Adrenal gland (tissue), 12 donors: ENCODE measurements around the gene C11orf71. TPM values are rescaled to one million over a fixed set of nuclear protein-coding genes. Genes with fewer than 3 reads are reported as not detected.

Source experiments
- DNase-seq, 7 donors: peaks; one replicate each; pipeline ENCODE4 v3.0.0-alpha.2; 2019 to 2020
- H3K27ac ChIP-seq, 5 donors: fragments of 200-600 bp; sonication (generic) in 4 of 5; 1 replicate in 3 of 5; 2 replicates in 2 of 5; pipeline versions ENCODE4 v1.5.1 to v1.8.0; 2016 to 2020; ENCODE audit warnings: mild to moderate bottlenecking in 1 of 5
- H3K27me3 ChIP-seq: fragments of 200-600 bp; 2 replicates; pipeline ENCODE4 v1.8.0; 2021
- H3K36me3 ChIP-seq, 2 donors: fragments of 200-600 bp; replicated peaks in 1 of 2; 1 replicate in 1 of 2; 2 replicates in 1 of 2; pipeline versions ENCODE4 v1.5.1 to v1.8.0; 2018 to 2022
- H3K4me1 ChIP-seq, 2 donors: fragments of 200-600 bp; replicated peaks in 1 of 2; 1 replicate in 1 of 2; 2 replicates in 1 of 2; pipeline versions ENCODE4 v1.5.1 to v1.8.0; 2018 to 2021
- H3K4me3 ChIP-seq, 4 donors: fragments of 200-600 bp; sonication (generic) in 3 of 4; one replicate each; pipeline ENCODE4 v1.5.1; 2016 to 2018
- H3K9me3 ChIP-seq, 3 donors: fragments of 200-600 bp; sonication (generic) in 1 of 3; replicated peaks in 1 of 3; 1 replicate in 2 of 3; 2 replicates in 1 of 3; pipeline versions ENCODE4 v1.5.1 to v1.8.0; 2016 to 2021
- CTCF ChIP-seq, 6 experiments: fragments of 450-650 bp in 4 of 6; fragments of 200-600 bp in 2 of 6; sonication (generic) in 1 of 6; IDR thresholded peaks; 1 replicate in 5 of 6; 2 replicates in 1 of 6; pipeline versions ENCODE4 v1.5.1 to v1.8.0; 2016 to 2021; ENCODE audit warnings: antibody characterized with exemption in 6 of 6, mild to moderate bottlenecking in 2 of 6, moderate library complexity in 1 of 6
- POLR2A ChIP-seq, 2 donors: fragments of 450-650 bp; IDR thresholded peaks; one replicate each; pipeline ENCODE4 v1.6.1; 2017; ENCODE audit warnings: antibody characterized with exemption in 2 of 2, mild to moderate bottlenecking in 2 of 2, moderate library complexity in 1 of 2
- WGBS, 4 donors: extraction: QIAGEN DNeasy Blood & Tissue Kit in 2 of 4; methylation state at CpG; one replicate each; pipeline versions ENCODE4 v1.1.5 to v1.1.7; 2013 to 2017; 5-methylcytosine and 5-hydroxymethylcytosine counted together
- intact Hi-C, 2 donors: fragments of 100-400 bp; cut with DNase I; formaldehyde crosslinking; loops; one replicate each; pipeline versions ENCODE4 v1.14.1 to v1.15.0; 2022 to 2023
- polyA plus RNA-seq, 3 donors: library from polyadenylated mRNA; stranded (reverse); fragments of 200-250 nt in 2 of 3; fragments of 350-450 nt in 1 of 3; fragmentation: Illumina TruSeq in 1 of 3; extraction: RNeasy Lipid Tissue Mini Kit (QIAGEN cat#74804) in 1 of 3; gene quantifications; one replicate each; pipeline ENCODE4 v1.2.3, GENCODE V29; 2013 to 2014
- total RNA-seq, 9 donors: library from RNA; depleted of rRNA in 4 of 9; stranded (reverse); fragments of >200 nt in 4 of 9; fragments of 120-200 nt in 1 of 9; fragmentation: NEBNext Ultra II Directional in 1 of 9; extraction: Animal tissue kit (Norgen Biotek cat#: 25700) in 1 of 9; gene quantifications; one replicate each; pipeline versions ENCODE4 v1.1.0 to v1.2.4, GENCODE V29; 2013 to 2023
- donor health status: healthy with polysubstance abuse.
- donor health status: Bipolar disorder and iron deficiency.
- donor health status: DM: yes; HTN: yes; CAD: no.
- donor health status: DM: no; HTN: no; CAD: no.
- donor health status: DM: no; HTN: no; CAD: no.
- donor health status: DM: yes; HTN: yes; CAD: no.

C11orf71 gene
- total and polyA plus RNA-seq, 12 donors, result 8.2 to 19.4 (median 16.8) TPM

- Histone ChIP-seq H3K9me3 (no peaks in the 10 kb centered on the region), H3K27me3 (no peaks in the 10 kb centered on the region), H3K36me3 (no peaks in the 10 kb centered on the region), H3K4me1 (no peaks in the 10 kb centered on the region), H3K27ac (no peak overlapping the region), H3K4me3 (no peak overlapping the region)
- WGBS, 4 donors, result 71 to 79% (median 75%) methylated on average over 9 of the region's 9 CpGs
- no peak for DNase-seq
- no peak for TF ChIP-seq CTCF (IDR thresholded peaks at IDR 0.05)
- intact Hi-C loops, result no loop called here
Observed at GRCh38 chr11:114367244-114367957, 32.9 kb downstream of the C11orf71 start.

- intact Hi-C loops, result no loop called here
- no peak overlapping the region for H3K27ac ChIP-seq
- no peak for TF ChIP-seq CTCF (IDR thresholded peaks at IDR 0.05)
- TF ChIP-seq POLR2A (IDR thresholded peaks at IDR 0.05), result no peak
- no peaks in the 10 kb centered on the region for H3K4me1 ChIP-seq
- no peaks in the 10 kb centered on the region for H3K9me3 ChIP-seq
- no peaks in the 10 kb centered on the region for H3K27me3 ChIP-seq
- H3K4me3 ChIP-seq, result no peak overlapping the region
- no peaks in the 10 kb centered on the region for H3K36me3 ChIP-seq
- 67 to 77% (median 71%) methylated on average over 13 of the region's 13 CpGs for WGBS, 4 donors
- no peak for DNase-seq
Observed at GRCh38 chr11:114366331-114367243, 33.7 kb downstream of the C11orf71 start.

GRCh38 chr11:114362958-114363357 is 37.4 kb downstream of the C11orf71 start:
- Histone ChIP-seq H3K36me3 (no peaks in the 10 kb centered on the region), H3K4me3 (no peak overlapping the region), H3K9me3 (no peaks in the 10 kb centered on the region), H3K27ac (no peak overlapping the region), H3K4me1 (no peaks in the 10 kb centered on the region), H3K27me3 (peaks cover 5% of the 10 kb centered on the region)
- no peak for TF ChIP-seq CTCF (IDR thresholded peaks at IDR 0.05)
- TF ChIP-seq POLR2A (IDR thresholded peaks at IDR 0.05), result no peak
- DNase-seq, result no peak
- WGBS, 4 donors, result 50 to 57% (median 53%) methylated on average over 3 of the region's 3 CpGs
- intact Hi-C loops, result no loop called here

- no peak for DNase-seq
- Histone ChIP-seq H3K27ac (no peak overlapping the region), H3K27me3 (peaks cover 5% of the 10 kb centered on the region), H3K36me3 (no peaks in the 10 kb centered on the region), H3K4me3 (no peak overlapping the region), H3K4me1 (no peaks in the 10 kb centered on the region), H3K9me3 (no peaks in the 10 kb centered on the region)
- TF ChIP-seq POLR2A (IDR thresholded peaks at IDR 0.05) (no peak), CTCF (IDR thresholded peaks at IDR 0.05) (no peak)
- intact Hi-C loops, result no loop called here
- WGBS, 4 donors, result 73 to 85% (median 81%) methylated on average over 4 of the region's 4 CpGs
Observed at GRCh38 chr11:114362326-114362725, 38.0 kb downstream of the C11orf71 start.
